HG02571 (cell line): ENCODE results near the gene GATA6.
"Not testable (repeated sequence)": the region's sequence is repeated elsewhere in the genome, so short reads cannot be mapped to it uniquely, and the experiment has no call there.

Experiments
- ATAC-seq: cut with Tn5 transposase; IDR thresholded peaks from one replicate; pipeline ENCODE4 v1.9.1; 2021; ENCODE audit warnings: mild to moderate bottlenecking, moderate library complexity; ENCODE audit not compliant: unreplicated experiment

GATA6 gene

DNA sequence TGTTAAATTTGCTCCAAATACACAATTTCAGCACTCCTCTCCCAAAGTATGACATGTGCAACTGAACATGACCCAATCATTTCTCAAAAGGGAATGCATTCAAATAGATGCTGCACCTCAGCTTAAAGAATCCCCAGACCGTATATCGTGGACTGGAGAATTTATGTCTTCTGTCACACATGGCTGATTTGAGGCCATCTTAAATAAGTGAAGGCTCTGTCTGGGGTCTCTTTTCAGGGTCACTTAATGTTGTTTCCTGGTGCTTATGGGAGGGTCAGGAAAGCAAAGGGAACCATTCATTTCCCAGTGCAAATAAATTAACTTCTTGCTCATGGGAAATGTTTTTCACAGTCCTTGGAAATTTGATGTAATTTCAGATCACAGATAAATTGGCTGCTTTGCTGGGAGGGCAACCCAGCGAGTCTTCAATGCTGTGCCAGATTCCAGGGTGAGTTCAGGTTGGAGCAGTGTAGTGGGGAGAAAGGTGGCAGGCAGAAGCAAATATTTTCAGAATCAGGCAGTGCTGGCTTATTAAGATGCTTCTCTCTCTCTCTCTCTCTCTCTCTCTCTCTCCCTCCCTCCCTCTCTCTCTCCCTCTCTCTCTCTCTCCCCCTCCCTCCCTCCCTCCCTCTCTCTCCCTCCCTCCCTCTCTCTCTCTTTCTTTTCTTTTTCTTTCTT, 34.3 kb downstream of the GATA6 start:
- no peak for ATAC-seq

DNA sequence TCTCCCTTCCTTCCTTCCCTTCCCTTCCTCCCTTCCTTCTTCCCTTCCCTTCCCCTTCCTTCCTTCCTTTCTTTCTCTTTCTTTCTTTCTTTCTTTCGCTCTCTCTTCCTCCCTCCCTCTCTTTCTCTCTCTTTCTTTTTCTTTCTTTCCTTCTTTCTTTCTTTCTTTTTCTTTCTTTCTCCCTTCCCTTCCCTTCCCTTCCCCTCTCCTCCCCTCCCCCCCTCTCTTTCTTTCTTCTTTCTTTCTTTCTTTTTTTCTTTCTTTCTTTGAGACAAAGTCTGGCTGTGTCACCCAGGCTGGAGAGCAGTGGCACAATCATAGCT, 34.8 kb downstream of the GATA6 start:
- no peak for ATAC-seq

DNA sequence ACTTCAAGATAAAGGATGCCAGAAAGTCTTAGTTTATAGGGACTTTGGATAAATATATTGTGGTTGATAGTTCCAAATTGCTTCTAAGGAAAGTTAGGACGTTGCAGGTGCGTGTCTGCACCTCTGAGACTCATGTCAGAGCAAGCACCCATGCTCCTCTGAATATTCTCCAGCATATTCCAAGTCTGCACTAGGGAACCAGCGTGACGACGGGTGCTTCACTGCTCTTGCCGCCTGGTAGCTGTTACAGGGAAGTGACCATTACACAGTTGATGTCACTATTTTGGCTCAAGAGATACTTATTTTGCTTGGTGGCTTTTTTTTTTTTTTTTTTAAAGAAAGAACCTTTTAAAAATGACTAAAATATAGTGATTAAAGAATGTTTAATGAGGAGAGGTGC, 35.6 kb downstream of the GATA6 start:
- ATAC-seq = no peak

DNA sequence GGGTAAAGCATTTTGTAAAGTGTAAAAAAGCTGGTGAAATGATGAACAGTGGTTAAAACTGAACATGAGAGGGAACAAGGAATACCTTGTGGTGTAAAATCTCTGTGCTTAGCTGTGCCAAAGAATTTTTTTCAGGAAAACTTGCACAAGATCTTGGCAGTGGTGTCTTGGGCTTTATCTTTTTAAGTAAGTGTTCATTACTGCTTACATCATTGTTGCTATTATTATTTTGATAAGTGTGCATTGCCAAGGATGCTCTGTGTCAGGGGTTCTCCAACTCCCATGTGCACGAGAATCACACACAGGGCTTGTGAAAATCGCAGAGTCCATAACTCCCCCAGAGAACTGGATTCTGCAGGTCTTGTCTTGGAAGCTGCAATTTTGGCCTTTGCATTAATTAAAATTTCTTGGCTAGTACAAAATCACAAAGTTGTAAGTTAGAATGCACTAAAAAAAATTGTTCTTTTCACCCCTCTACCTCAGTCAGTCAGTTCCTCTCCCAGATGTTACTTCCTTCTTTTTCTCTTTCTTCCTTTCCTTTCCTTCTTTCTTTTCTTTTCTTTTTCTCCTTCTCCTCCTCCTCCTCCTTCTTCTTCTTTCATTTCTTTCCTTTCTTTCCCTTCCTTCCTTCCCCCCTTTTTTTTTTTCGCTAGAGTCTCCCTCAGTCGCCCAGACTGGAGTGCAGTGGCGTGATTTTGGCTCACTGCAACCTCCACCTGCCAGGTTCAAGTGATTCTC, 37.8 kb downstream of the GATA6 start:
- no peak for ATAC-seq

DNA sequence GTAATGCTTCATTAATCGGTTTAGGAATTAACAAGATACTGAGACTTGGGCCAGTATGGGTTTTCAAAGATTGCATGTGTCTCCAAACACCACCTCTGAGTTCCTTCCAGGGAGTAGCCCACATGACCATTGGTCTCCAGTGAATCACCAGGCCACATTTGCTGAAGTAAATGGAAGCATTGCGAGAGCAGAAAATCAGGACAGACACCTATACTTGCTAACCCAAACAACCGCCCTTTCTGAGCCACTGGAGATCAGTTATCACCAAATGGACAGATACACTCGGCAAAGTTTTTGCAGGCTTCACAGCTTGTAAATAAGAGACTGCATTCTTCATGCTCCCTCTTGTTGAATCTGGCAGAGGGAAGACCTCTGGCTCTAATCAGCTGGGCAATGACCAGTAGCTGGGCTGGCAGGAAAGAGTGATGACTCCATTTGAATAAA, 40.9 kb downstream of the GATA6 start:
- ATAC-seq = no peak

DNA sequence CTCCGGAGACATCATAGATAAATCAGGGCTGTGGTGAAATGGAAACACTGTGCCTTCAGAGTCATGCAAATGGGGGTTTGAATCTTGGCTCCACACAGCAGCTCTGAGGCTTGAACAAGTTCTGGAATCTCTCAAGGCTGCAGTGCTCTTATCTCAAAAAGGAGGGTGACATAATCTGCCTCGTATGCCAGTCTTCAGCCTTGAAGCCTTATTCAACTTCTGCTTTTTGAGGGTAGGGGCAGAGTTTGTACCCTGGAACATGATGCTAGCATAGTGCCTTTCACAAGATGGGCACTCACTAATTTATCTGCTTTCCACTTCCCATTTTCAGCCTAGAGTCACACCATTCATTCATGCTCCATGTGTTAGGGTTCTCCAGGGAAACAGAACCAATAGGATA, 42.3 kb downstream of the GATA6 start:
- ATAC-seq = no peak

DNA sequence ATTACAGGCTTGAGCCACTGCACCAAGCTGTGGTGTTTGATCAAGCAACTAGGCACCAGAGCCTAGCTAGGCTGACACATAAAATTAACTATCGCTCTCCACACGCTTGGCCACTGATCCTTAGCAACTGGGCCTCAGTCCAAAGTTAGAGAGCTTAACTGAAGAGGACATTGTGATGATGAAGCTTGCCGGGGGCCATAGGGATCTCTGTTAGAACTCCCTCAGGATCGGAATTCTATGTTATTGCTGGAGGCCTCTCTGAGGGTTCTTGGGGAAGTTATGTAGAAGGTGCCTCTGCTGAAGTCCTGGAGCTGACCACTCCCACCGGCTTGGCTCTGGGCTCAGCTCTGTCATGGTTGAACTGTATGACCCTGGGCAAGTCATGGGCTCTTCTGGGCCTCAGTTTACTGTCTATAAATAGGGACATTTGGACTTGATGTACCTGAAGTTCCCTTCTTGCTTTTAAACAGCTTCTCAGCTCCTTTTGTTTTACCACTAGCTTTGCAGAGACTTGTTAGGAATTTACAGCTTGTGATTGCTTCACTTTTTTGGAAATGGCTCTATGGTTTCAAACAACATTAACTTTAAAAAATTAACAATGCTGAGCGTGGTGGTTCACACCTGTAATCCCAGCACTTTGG, 44.1 kb downstream of the GATA6 start:
- no peak for ATAC-seq

DNA sequence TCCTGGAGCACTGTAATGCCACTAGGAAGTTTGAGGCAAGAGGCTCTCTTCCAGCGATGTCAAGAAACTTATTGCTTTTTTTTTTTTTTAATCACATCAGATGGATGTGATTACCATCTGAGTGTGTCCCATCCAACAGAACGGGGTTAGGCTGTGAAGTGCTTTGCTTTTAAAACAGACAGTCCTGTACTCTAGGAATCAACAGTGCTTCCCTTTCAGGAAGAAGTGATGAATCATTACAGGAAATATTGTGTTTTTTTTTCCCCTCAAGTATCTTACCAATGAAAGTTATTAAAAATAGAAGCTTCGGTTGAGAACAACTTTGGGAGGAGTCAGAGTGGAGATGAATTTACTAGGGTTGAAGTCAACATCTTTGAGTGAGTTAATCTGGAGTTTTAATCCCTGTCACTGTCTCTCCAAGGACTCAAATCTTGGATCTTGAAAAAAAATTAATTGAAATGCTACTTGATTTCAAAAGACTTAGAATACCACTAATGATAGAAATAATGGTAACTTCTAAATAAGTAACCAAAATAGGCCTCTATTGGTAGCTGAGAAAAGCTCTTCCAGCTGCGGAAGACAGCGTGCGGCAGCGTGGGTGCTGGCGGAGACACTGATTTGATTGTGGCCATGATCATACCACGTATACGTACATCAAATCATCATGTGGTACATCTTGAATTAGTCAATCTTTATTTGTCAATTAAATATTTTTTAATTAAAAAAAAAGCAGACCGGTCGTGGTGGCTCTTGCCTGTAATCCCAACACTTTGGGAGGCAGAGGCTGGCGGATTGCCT, 45.5 kb downstream of the GATA6 start:
- ATAC-seq = no peak

DNA sequence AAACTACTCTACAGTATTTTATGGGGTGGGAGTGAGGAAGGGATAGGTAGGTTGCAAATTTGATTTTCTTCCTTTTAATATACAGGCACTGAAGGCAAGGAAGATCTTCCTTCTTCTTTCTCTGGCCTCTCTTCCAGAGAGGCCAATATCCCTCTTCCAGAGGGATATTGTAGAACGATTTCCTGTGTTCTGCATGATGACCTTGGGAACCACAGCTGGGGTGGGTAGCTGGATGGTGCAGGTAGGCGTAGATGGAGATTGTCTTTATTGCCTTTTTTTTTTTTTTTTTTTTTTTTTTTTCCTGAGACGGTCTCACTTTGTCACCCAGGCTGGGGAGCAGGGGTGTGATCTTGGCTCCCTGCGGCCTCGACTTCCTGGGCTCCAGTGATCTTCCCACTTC, 49.4 kb downstream of the GATA6 start:
- ATAC-seq = no peak

DNA sequence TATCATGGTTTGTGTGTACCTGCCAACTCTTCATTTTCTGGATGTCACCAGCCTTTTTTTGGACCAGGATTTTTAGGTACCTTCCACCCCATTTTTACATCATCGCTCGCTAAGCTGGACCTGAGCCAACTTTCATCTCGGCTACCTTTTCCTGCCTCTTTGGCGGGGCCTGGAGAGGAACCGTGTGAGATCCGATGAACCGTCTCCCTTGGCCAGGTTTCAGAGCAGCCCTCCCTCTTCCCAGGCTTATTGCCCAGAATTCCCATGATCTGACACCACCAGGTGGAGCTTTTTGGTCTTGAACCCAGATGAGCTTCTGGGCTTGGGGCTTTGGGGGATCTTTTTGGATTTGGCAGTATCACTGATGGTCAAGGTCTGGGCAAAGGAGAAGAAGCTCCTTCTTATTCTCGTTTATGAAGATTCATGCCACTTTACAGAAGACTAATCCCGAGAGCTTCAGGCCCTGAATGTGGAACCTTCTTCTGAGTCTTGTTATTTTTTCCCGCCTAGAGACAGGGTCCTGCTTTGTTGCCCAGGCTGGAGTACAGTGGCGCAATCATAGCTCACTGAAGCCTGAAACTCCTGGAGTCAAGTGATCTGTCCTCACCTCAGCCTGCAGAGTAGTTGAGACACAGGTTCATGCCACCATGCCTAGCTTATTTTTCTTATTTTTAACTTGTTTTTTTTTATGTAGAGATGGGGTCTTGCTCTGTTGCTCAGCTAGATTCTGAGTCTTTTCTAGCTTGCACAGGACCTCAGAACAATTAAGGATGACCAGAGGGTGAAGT, 50.4 kb downstream of the GATA6 start:
- no peak for ATAC-seq

DNA sequence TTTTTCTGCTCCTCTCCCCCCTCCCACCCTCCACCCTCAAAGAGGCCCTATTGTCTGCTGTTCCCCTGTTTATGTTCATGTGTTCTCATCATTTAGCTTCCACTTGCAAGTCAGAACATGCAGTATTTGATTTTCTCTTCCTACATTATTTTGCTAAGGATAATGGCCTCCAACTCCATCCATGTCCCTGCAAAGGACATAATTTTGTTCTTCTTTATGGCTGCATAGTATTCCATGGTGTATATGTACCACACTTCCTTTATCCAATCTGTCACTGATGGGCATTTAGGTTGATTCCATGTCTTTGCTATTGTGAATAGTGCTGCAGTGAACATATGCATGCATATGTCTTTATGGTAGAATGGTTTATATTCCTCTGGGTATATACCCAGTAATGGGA, 51.2 kb downstream of the GATA6 start:
- not testable (repeated sequence) for ATAC-seq

DNA sequence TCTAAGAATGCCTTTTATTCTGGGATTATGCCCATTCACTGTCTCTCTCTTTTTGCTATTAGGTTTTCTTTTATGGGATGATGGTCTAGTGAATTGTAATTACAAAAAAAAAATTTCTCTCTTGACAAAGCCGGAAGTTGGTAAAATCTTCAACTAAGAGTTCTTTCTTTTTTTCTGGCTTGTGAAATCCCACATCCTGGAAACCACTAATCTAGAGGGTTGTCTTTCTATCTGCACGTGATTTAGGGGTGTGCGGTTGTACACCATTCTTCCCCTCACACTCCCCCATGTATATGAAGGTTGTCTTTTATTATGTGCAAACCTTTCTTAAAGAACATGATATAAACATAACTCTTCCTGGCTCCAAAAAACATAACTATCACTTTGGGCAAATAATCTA, 52.0 kb downstream of the GATA6 start:
- no peak for ATAC-seq

DNA sequence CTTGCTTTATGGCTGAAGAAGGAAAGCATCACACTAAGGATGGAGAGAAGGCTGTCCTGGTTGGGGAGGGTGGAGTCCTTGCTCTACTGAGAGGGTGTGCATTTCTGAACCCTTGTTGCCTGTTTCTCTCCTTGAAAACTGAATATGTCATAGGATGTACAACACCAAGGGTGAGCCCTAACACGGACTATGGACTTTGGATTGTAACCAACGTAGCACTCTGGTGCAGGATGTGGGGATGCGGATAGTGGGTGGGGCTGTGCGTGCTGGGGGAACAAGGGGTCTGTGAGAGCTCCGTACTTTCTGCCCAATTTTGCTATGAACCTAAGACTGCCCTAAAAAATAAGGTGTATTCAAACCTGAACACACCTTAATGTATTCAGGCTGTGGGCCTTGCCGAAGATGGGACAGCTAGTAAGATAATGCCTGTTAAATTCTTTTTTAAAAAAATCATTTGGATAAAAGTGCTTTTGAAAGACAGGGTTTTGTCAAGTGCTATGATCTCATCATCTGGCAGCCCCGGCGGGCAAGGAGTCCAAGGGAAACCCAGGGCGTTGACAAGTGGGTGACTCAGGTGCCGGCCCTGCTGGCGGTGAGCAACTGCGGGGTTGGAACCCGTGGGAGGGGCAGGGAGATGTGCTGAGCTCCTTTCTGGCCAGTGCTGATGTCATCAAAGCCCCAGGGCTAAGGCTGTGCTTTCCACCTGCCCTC, 54.0 kb downstream of the GATA6 start:
- ATAC-seq = no peak

DNA sequence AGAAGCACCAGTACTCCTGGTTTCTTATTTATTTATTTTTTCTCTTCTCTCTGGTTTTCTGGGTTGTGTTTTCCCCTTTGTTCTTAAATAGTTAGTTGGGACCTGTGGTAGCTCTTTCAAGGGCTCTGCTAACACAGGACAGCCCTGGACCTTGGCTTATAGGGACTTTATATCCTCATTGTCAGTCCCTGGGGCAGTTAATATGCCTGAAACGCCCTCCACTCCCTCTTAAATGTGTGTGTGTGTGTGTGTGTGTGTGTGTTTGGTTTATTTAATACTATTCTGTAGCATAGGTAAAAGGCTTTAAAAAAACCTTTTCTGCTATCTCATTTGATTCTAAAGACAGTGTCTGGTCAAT, 54.6 kb downstream of the GATA6 start:
- ATAC-seq = no peak

DNA sequence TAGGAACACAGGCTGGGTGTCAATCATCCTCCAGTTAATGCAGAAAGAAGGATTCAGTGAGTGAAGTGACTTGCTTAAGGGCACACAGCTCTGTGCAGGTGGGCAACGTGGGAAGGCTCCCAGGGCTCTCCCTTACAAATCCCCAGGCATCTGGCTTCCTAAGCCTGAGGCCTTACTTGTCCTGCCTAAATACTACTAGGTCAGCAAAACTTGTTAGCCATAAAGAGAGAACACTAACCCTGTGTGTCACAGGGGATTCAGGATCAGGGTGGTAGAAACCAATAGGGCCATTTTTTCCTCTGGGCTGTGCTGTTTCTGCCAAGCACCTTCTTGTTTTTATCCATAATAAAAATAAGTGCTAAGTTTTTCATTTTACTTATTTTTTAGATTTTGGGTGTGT, 55.0 kb downstream of the GATA6 start:
- ATAC-seq = no peak

DNA sequence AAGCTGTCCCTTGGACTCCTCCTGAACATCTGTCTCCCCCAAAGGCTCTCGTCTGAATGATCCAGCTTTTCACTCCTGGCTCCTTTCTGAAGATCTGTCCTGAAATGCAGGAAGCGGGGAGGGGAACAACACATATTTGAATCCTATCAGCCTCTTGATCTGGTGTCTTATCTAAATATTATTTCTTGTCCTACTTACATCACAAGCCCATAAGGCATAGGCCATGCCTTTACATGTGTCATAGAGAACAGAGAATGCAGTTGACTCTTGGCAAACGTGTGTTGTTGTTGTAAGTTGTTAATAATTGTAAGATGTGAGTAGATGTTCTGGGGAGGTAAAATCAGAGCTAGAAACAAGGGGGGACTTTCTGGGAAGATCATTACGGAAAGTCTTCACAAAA, 57.4 kb downstream of the GATA6 start:
- no peak for ATAC-seq

DNA sequence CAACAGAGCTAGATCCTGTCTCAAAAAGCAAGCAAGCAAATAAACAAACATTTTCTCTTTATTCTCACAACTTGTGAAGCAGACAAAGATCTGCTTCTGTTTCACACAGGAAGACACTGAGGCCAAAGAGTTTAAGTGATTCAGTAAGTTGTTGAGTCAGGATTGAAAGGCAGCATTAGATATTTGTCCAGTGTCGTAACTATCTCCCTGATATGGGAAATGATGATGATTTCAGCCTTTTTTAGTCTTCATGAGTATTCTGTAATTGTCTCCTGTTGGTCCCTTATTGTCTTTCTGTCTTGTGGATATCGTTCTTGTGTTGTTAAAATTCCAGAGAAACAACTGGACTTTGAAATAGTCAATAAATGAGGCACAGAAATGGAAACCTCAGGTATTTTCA, 59.6 kb downstream of the GATA6 start:
- ATAC-seq = no peak

DNA sequence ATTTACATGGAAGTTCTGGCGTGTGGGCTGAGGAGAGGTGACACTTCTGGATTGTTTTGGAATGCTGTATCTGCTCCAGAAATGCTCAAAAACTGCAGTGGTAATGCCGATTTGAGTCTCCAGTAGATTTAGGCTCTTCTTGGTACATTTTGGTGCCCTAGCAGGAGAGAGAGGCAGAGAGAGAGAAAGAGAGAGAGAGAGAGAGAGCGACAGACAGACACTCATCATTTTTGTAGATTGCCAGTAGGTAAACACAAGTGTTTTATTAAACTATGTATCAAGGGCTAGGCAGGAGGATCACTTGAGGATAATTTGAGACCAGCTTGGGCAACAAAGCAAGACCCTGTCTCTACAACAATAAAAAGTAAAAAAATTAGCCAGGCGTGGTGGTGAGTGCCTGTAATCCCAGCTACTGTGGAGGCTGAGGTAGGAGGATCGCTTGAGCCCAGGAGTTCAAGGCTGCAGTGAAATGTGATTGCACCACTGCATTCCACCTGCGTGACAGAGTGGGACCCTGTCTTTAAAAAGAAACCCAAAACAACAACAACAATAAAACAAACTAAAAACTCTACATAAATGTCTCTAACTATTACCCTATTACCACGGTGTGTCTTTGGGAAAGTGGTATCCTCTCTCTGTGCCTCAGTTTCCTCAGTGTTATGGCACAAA, 60.2 kb downstream of the GATA6 start:
- ATAC-seq = no peak

DNA sequence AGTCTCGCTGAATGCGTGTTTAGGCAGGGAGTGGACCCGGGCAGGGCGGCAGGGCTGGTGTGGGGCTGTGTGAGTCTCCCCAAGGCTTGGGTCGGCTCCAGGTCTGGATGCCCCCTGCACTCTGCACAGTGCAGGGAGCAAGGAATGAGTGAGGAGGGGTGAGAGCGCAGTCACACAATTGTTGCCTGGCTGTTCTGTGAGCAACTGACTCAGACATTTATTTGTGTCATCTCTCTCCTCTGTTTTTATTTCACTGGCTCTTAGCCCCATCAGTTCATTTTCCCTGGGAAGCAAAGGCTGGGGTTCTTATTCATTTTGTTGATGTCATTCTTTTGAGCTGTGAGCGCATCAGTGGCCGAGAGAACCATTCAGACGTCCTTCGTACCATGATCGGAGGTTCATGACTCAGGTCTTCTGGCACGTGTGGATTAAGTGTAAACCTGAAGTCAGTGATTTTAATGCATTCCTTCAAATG, 61.1 kb downstream of the GATA6 start:
- ATAC-seq = no peak

DNA sequence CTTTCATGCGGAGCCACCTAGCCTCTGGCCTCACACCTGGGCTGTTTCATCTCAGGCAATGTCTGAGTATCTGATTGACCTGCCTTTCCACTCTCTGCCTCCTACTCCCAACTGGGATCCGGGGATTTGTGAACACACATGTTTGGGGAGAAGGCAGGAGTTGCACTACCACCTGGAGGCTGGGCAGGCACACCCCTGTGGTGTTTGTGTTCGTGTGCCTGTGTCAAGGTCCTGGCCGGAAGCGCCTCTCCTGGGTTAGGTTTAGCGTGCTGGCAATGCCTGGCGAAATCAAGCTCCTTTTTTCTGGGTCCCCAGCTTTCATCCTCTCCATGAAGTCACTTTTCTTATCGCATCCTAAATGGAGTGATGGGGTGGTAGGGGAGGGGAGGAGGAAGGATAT, 63.9 kb downstream of the GATA6 start:
- ATAC-seq = no peak
